IMR-90 (cell line): ENCODE data around the gene HOXB1. TPM values are rescaled to one million over a fixed set of nuclear protein-coding genes. Genes with fewer than 3 reads are reported as not detected.
A peak's percentile ranks its signal among the peaks of the same experiment; 100 is the strongest.

Source experiments
- ATAC-seq: fragments of 200-7000 bp; cut with Tn5 transposase; 2 replicates; pipeline ENCODE4 v1.9.1; 2020; ENCODE audit warnings: low read depth, mild to moderate bottlenecking, moderate library complexity
- BruUV-seq: library from RNA; stranded (reverse); fragments of 400-500 nt; replicated peaks from 2 replicates; lab custom pipeline; 2021; lab: Mats Ljungman, UMichigan
- CTCF ChIA-PET: fragments of 300-600 bp; formaldehyde crosslinking; extraction: SDS; loops from one replicate; lab custom pipeline; 2021; ENCODE audit warnings: antibody characterized with exemption; lab: Yijun Ruan, JAX
- POLR2A ChIA-PET: fragments of 300-600 bp; sonication (Branson Sonifier 250); formaldehyde crosslinking; loops from one replicate; lab custom pipeline; 2022; ENCODE audit warnings: antibody characterized with exemption; ENCODE audit not compliant: unreplicated experiment; lab: Charles Lee
- DNase-seq: peaks from one replicate; pipeline ENCODE4 v3.0.0; 2013
- H2AFZ ChIP-seq: replicated peaks from 2 replicates; pipeline ENCODE3; 2013; ENCODE audit warnings: low read length, mild to moderate bottlenecking; ENCODE audit not compliant: poor library complexity
- H2AK5ac ChIP-seq: 2 replicates; pipeline ENCODE4 v1.6.1; 2013; ENCODE audit warnings: low read depth, low read length, inconsistent platforms
- H2AK9ac ChIP-seq: replicated peaks from 2 replicates; pipeline ENCODE3; 2013; ENCODE audit warnings: mild to moderate bottlenecking, low read depth, low read length, moderate library complexity; ENCODE audit not compliant: poor library complexity
- H2BK120ac ChIP-seq: 2 replicates; pipeline ENCODE4 v1.6.1; 2013; ENCODE audit warnings: low read depth, low read length, inconsistent platforms
- H2BK15ac ChIP-seq: 3 replicates; pipeline ENCODE4 v1.6.1; 2013; ENCODE audit warnings: low read depth, low read length, inconsistent platforms
- H2BK20ac ChIP-seq: 2 replicates; pipeline ENCODE4 v1.6.1; 2013; ENCODE audit warnings: low read depth, mild to moderate bottlenecking, inconsistent platforms, low read length, moderate library complexity
- H2BK5ac ChIP-seq: 2 replicates; pipeline ENCODE4 v1.6.1; 2013; ENCODE audit warnings: mild to moderate bottlenecking, low read depth, low read length, inconsistent platforms; ENCODE audit not compliant: poor library complexity, severe bottlenecking
- H3K14ac ChIP-seq: replicated peaks from 2 replicates; pipeline ENCODE4 v1.6.1; 2013; ENCODE audit warnings: low read depth, low read length, inconsistent platforms
- H3K18ac ChIP-seq: 2 replicates; pipeline ENCODE4 v1.6.1; 2013; ENCODE audit warnings: low read depth, low read length, control low read depth
- H3K23ac ChIP-seq: 2 replicates; pipeline ENCODE4 v1.6.1; 2013; ENCODE audit warnings: low read depth, low read length, inconsistent platforms
- H3K27ac ChIP-seq: 2 replicates; pipeline ENCODE4 v1.5.1; 2013; ENCODE audit warnings: mild to moderate bottlenecking, control low read depth, low read length; ENCODE audit not compliant: insufficient read depth
- H3K27me3 ChIP-seq: 2 replicates; pipeline ENCODE4 v1.6.1; 2013; ENCODE audit warnings: low read length; ENCODE audit not compliant: control insufficient read depth, insufficient read depth
- H3K36me3 ChIP-seq: 2 replicates; pipeline ENCODE4 v1.6.1; 2013; ENCODE audit warnings: low read length, mixed read lengths; ENCODE audit not compliant: control insufficient read depth, insufficient read depth
- H3K4ac ChIP-seq: 2 replicates; pipeline ENCODE4 v1.6.1; 2013; ENCODE audit warnings: low read depth, low read length, inconsistent platforms
- H3K4me1 ChIP-seq: 2 replicates; pipeline ENCODE4 v1.6.1; 2013; ENCODE audit warnings: low read length, mixed read lengths; ENCODE audit not compliant: control insufficient read depth, insufficient read depth
- H3K4me2 ChIP-seq: 2 replicates; pipeline ENCODE4 v1.6.1; 2013; ENCODE audit warnings: low read depth, mild to moderate bottlenecking, control low read depth, low read length, moderate library complexity
- H3K4me3 ChIP-seq: 2 replicates; pipeline ENCODE4 v1.5.1; 2013; ENCODE audit warnings: low read depth, mild to moderate bottlenecking, control low read depth, low read length, moderate library complexity; ENCODE audit not compliant: insufficient read depth
- H3K56ac ChIP-seq: 2 replicates; pipeline ENCODE4 v1.6.1; 2013; ENCODE audit warnings: low read length, inconsistent platforms; ENCODE audit not compliant: insufficient read depth; ENCODE audit errors: extremely low read depth
- H3K79me1 ChIP-seq, 2 experiments: 2 replicates each; pipeline ENCODE4 v1.6.1; 2013; ENCODE audit warnings: low read length in 2 of 2, inconsistent platforms in 1 of 2, low read depth in 1 of 2
- H3K9ac ChIP-seq: 2 replicates; pipeline ENCODE4 v1.6.1; 2013; ENCODE audit warnings: low read depth, low read length, control low read depth
- H3K9me1 ChIP-seq: 2 replicates; pipeline ENCODE4 v1.6.1; 2013; ENCODE audit warnings: low read length, inconsistent platforms; ENCODE audit not compliant: insufficient read depth
- H3K9me3 ChIP-seq: 2 replicates; pipeline ENCODE4 v1.6.1; 2013; ENCODE audit warnings: low read length; ENCODE audit not compliant: control insufficient read depth, insufficient read depth
- H4K20me1 ChIP-seq: 2 replicates; pipeline ENCODE4 v1.6.1; 2013; ENCODE audit warnings: low read length, inconsistent platforms; ENCODE audit not compliant: insufficient read depth
- H4K5ac ChIP-seq: 2 replicates; pipeline ENCODE4 v1.6.1; 2013; ENCODE audit warnings: mild to moderate bottlenecking, low read depth, low read length, control low read depth
- H4K8ac ChIP-seq, 2 experiments: 2 replicates each; pipeline ENCODE4 v1.6.1; 2013; ENCODE audit warnings: low read depth in 2 of 2, low read length in 2 of 2, control low read depth in 1 of 2, inconsistent platforms in 1 of 2
- H4K91ac ChIP-seq: 2 replicates; pipeline ENCODE4 v1.6.1; 2013; ENCODE audit warnings: low read depth, low read length, inconsistent platforms; ENCODE audit not compliant: insufficient read depth
- BHLHE40 ChIP-seq: fragments of 150-350 bp; IDR thresholded peaks from 2 replicates; pipeline ENCODE4 v1.6.1; 2016; ENCODE audit warnings: mild to moderate bottlenecking, low read depth, low read length
- MAZ ChIP-seq: IDR thresholded peaks from 2 replicates; pipeline ENCODE4 v1.6.1; 2012; ENCODE audit warnings: low read depth, mild to moderate bottlenecking, low read length, improper control_type of control experiment, moderate library complexity, borderline replicate concordance
- WGBS, 2 experiments: methylation state at CpG; one replicate each; pipeline versions ENCODE4 v1.1.5 to v1.1.7; 2013; ENCODE audit warnings: missing lambda C conversion rate in 2 of 2; ENCODE audit not compliant: insufficient read length in 1 of 2; ENCODE audit errors: extremely low coverage in 2 of 2; 5-methylcytosine and 5-hydroxymethylcytosine counted together
- dilution Hi-C: fragments of 300-500 bp; cut with HindIII; formaldehyde crosslinking; loops from one replicate; pipeline ENCODE4 v1.14.3; 2018; ENCODE audit warnings: low sequenced_read_pairs; ENCODE audit not compliant: unreplicated experiment
- in situ Hi-C: fragments of 300-500 bp; cut with MboI; formaldehyde crosslinking; loops from 3 replicates; pipeline ENCODE4 v1.14.3; 2019; ENCODE audit warnings: low sequenced_read_pairs, inconsistent platforms, mixed read lengths
- intact Hi-C: fragments of 100-400 bp; cut with micrococcal nuclease; formaldehyde crosslinking; loops from 2 replicates; pipeline ENCODE4 v1.10.0; 2022
- polyA plus RNA-seq, 3 experiments: library from polyadenylated mRNA; depleted of rRNA; stranded (reverse); fragments of >200 nt; gene quantifications; 2 replicates each; pipeline ENCODE4 v1.2.3, GENCODE V29; 2012; ENCODE audit warnings: low replicate concordance in 1 of 3
- total RNA-seq: library from RNA; depleted of rRNA; stranded (reverse); fragments of >200 nt; gene quantifications from 2 replicates; pipeline ENCODE4 v1.2.3, GENCODE V29; 2012

Gene HOXB1
- total and polyA plus RNA-seq, 2 of the 4 experiments (the other 2 are of a cell fraction): not detected

- Histone ChIP-seq H3K9me3 (no peaks in the 10 kb centered on the region), H3K9me1 (no peaks in the 10 kb centered on the region; the same call in 1 of the 2 replicates), H3K4me2 (peak overlapping the region; percentile 91), H3K4ac (peak overlapping the region; percentile 97), H3K23ac (peak overlapping the region; percentile 100), H3K9ac (peak overlapping the region; percentile 96), H3K4me3 (peak overlapping the region; percentile 60), H3K27me3 (no peaks in the 10 kb centered on the region), H2BK15ac (peak overlapping the region; percentile 63; the same call in 2 of the 3 replicates), H3K14ac (peak overlapping the region; percentile 97), H3K18ac (peak overlapping the region; percentile 93), H2AK9ac (peak overlapping the region; percentile 75), H2BK120ac (peak overlapping the region; percentile 93), H3K4me1 (peaks cover 14% of the 10 kb centered on the region), H3K56ac (peak overlapping the region; percentile 99), H2BK20ac (peak overlapping the region; percentile 61), H3K27ac (peak overlapping the region; percentile 99), H3K79me1 (no peaks in the 10 kb centered on the region), H4K5ac (peak overlapping the region; percentile 93), H2AK5ac (peak overlapping the region; percentile 87), H4K8ac (peak overlapping the region; percentile 89 to 94), H2AFZ (peak overlapping the region; percentile 71), H4K91ac (peak overlapping the region; percentile 92), H2BK5ac (peak overlapping the region; percentile 99), H3K36me3 (peaks cover 33% of the 10 kb centered on the region), H4K20me1 (peaks cover 5% of the 10 kb centered on the region)
- DNase-seq: peak; percentile 63
- CTCF ChIA-PET: interaction anchor here (0.6 kb wide), 1 partner anchor 247 kb away, joined by 6 read pairs; no protein-coding TSS in a partner anchor
- POLR2A ChIA-PET: interaction anchor here (1.7 kb wide), 1 partner anchor 32 kb away, joined by 4 read pairs; no protein-coding TSS in a partner anchor
- TF ChIP-seq BHLHE40: no peak
- no peak for TF ChIP-seq MAZ
- WGBS, 2 experiments: 1% methylated on average over 12 of the region's 43 CpGs; no CpG with 5 or more reads in 1 of the 2 experiments
- no TSS peak for BruUV-seq
- in situ Hi-C loops (no loop called here), dilution Hi-C loops (no loop called here), intact Hi-C loops (no loop called here)
- ATAC-seq: no peak
Measured at GRCh38 chr17:48578616-48579470, 48.0 kb upstream of the HOXB1 start.
